ENCODE results near the gene NACAD. TPM values are rescaled to one million over a fixed set of nuclear protein-coding genes. Genes with fewer than 3 reads are reported as not detected.

NACAD gene
- total RNA-seq, 1 donor from 2014 or later, result 0.20 TPM

- ATAC-seq, result peak; percentile 22
Observed at GRCh38 chr7:45073786-45074527, 14.8 kb downstream of the NACAD start.

DNA sequence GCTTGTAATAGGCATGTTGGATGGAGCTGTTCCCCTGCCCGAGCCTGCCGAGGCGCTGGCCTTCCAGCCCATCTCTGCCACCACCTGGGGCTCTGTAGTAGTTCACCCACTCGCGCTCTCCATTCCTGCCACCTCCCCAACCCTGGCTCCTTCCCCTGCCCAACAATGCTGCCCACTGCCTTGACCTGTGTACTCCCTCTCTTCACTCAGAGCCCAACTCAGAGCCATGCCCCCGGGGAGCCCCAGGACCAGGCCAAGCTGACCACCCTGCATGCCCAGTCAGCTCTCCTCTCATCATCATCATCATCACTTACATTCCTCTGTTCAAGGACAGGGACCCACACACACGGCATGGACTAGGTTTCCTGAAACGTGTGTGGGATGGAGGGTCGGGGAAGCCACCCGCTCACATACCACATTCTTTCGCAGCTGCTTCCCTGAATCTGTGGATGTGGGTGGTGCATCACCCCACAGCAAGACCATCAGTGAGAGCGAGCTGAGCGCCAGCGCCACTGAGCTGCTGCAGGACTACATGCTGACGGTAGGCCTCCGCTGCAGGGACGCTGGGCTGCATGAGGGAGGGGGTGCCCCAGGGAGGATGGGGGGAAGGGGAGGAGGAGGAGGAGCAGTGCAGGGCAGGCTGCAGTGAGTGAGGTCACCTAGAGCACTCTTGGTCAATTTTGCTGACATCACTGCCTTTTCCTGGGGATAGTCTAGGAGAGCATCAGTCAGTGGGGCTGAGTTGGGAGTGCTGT, 15.6 kb downstream of the NACAD start:
- peak; percentile 22 for ATAC-seq

DNA sequence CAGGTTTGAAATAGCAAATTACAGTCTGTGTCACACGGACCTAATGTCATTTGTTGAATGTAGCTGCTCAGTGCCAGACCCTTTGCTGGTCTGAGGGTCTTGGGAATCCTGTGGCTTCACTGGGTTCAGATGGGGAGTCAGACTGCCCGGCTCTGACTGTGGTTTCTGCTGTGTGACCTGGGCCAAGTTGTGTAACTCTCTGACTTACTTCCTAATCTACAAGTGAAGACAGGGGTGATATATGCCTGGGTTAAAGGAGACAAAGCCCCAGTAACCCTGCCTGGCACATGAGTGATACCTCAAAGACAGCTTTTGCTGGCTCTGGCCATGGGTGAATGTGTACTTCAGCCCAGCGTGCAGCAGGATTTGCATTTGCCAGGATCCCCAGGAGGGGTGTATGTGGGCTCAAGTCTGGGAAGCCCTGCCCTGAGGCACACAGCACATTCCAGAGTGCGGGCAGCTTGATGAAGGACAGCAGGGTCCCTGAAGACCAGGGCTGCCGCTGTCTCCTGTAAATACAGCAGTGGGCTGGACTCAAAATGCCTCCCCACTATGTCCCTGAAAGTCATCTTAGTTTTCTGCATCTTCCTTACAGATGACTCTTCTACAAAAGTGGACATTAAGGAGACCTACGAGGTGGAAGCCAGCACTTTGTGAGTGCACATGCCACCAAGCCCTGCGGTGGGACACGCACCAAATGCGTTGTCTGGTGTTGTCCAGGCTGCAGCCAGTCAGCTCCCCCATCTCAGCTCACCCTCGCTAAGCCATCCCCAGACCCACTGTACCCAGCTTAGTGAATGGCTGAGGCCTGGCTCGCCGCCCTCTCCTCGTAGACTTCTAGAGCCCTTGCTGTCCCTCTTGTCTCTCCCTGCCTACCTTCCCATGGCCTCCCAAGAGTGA, 16.4 kb downstream of the NACAD start:
- ATAC-seq, result peak; percentile 32

GRCh38 chr7:45071528-45071927, 17.2 kb downstream of the NACAD start:
- ATAC-seq, result no peak

GRCh38 chr7:45070254-45070642, 18.5 kb downstream of the NACAD start:
- ATAC-seq, result no peak

- no peak for ATAC-seq
Observed at GRCh38 chr7:45069444-45070253, 19.1 kb downstream of the NACAD start.

GRCh38 chr7:45068236-45069023, 20.3 kb downstream of the NACAD start:
- ATAC-seq, result peak; percentile 87

DNA sequence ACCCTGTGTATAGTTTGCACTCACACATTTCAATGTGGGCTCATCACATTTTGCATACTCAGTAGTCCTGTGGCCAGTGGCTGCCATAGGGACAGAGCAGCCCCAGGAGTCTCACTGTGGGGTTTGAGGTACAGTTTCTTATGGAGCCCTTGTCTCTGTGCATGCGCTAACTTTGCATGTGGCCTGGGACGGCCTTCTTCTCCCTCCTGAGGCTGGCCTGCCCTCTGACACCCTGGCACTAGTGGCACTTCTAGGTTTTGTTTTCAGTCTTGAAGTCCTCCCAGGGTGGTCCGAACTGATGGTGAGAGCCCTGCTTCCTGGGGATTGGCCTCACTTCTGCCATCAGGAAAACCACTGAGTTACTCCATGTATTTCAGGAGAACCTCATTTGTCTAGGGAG, 21.2 kb downstream of the NACAD start:
- ATAC-seq, result no peak

DNA sequence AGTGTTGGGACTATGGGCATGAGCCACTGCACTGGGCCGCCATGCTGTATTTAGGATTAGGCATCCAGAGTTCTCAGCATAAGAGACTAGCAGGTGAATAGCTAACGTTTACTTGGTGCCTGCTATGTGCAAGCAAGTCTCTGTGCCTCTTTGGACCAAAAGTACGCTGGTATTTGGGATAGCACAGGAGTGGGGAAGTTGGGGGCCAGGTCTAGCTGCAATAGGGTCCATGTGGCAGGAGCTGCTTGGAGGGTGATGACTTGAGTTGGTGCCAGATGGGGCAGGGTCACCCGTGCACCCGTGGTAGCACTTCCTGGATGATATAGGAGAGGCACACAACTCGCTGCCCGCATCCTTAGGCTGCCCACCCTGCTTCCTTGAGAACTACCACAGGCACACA, 22.4 kb downstream of the NACAD start:
- ATAC-seq, result no peak

GRCh38 chr7:45065031-45065995, 23.5 kb downstream of the NACAD start:
- ATAC-seq, result peak; percentile 27

DNA sequence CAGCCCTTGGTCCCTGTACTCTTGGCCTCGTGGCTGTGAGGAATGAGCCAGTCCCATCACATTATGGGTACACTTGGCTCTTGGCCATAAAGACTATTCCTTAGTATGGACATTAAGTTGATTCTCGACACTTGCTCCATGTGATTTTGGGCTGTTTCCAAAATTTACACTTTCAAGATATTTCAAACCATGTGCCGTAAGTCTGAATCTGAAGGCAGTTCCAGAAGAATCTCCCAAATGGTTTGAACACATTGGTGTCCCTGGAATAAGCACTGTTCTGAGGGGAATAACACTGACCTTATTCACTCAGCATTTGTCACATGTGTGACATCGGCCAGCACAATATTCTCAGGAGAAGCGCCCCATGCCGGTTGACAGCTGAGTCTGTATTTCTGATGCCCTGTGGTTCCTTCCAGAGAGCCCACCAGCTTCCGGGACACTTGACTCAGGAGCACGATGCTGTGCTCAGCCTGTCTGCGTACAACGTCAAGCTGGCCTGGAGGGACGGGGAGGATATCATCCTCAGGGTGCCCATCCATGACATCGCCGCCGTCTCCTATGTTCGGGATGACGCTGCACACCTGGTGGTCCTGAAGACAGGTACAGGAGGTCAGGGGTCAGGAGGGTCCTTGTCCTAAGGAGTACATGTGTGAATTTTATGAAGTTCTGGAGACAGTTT, 24.6 kb downstream of the NACAD start:
- ATAC-seq, result no peak

DNA sequence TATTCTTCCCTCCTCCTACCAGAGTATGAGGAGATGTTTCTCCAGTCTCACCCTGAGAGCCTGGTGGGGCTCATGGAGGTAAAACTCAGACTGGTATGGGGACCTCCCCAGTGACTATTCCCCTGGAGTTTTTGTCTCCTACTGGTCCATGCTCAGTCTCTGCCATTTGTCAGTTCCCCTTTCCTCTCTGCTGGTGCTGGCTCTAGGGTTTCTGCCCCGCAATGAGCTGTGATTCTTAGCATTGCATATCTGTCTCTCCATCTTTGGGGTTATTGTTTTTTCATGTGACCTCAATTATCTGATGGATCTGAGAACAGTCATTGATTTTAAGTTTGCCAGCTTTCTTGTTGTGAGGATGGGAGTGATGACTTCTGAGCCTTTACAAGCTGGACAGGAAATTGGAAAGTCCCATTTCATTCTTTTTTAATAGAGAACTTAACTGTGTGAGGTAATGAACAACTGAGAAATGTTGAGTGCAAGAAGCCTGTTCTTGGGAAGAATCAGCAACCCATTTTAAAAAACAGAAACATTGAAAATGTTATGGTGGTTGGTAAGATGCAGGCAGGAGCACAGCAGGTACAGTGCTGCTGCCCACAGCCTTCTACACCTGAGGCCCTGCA, 26.9 kb downstream of the NACAD start:
- no peak for ATAC-seq

DNA sequence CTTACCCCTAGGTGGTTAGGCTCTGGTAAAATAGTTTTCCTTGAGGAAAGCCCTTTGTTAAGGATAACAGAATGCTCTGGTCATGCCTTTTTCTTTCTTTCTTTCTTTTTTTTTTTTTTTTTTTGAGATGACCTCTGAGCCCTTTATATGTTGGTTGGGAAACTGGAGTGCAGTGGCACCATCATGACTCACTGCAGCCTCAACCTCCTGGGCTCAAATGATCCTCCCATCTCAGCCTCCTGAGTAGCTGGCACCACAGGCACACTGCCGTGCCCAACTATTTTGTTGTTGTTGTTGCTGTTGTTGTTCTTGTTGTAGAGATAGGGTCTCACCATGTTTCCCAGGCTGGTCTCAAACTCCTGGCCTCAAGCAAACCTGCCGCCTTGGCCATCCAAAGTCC, 27.4 kb downstream of the NACAD start:
- ATAC-seq, result no peak

DNA sequence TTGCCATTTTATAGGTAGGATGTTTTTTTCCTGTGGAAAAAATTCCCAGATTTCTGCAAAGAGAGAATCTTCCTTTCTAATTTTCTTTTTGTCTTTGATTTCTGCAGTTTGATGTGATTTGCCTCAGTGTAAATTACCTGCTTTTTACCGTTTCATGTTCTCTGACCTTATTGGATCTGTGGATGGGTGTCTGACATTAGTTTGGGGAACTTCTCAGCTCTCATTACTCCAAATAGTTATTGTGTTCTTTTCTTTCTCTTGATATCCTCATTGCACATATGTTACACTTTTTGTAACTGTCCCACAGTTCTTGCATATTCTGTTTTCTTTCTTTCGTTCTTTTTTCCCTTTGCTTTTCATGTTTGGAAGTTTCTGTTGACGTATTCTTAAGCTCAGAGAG, 28.5 kb downstream of the NACAD start:
- ATAC-seq, result no peak

DNA sequence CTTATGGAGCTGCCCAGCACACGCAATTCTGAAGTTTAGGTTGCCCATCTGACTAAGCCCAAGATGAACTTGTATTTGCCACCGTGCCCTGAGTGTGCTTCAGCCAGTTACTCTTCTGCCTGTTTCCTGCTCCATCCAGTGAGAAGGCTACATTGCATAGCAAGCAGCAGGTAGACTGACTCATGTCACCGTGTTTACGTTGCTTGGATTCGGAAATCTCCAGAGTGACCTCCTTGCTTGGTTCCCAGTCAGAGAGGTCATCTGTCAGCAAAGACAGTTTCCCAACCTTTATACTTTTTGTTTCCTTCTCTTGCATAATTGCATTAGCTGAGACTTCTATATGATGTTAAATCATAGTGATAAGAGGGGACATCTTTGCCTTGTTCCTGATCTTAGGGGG, 30.9 kb downstream of the NACAD start:
- ATAC-seq, result peak; percentile 80

GRCh38 chr7:45055594-45056219, 33.1 kb downstream of the NACAD start:
- peak; percentile 26 for ATAC-seq

GRCh38 chr7:45055016-45055415, 33.8 kb downstream of the NACAD start:
- ATAC-seq, result no peak

DNA sequence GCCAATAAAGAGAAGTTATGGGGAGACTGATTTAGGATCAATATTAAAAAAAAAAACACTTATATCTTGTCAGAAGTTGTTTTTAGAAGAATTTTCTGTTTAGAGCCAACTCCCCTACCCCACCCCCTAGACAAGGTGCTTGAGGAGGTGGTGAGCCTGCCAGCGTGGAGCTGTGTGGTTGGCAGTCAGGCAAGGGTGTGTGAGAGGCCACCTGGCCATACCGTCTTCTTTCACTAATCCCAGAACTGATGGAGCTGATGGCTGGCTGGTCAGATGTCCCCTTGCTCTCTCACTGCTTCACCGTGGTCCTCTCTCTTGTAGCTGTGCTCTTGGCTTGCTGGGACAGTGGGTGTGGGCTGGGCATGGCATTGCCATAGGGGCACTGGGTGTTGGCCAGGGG, 34.3 kb downstream of the NACAD start:
- ATAC-seq, result no peak

DNA sequence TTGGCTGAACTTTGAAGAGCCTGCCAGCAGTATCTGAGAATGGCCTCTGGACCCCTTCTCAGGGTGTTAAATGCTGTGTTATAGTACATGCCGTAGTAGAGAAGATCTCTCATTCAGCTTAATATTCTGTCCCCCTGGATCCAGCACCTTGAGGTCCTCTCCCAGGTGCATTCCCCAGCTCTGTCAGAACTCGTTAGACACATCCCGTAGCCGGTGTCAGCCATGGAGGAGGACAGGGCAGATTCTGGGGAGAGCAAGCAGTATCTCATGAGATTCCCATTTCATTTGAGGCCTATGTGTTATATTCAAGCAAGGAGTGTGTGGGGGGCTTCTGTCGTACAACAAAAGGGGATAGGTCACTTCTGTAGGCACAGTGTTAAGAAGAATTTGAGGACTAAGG, 34.8 kb downstream of the NACAD start:
- ATAC-seq, result no peak
